PC-3 (cell line): ENCODE results near the gene ADARB2. TPM values are rescaled to one million over a fixed set of nuclear protein-coding genes. Genes with fewer than 3 reads are reported as not detected.
"Not testable (repeated sequence)": the region's sequence is repeated elsewhere in the genome, so short reads cannot be mapped to it uniquely, and the experiment has no call there.

ENCODE experiments used
- ATAC-seq: fragments of 200-7000 bp; cut with Tn5 transposase; 2 replicates; pipeline ENCODE4 v1.9.1; 2020; ENCODE audit warnings: mild to moderate bottlenecking, moderate library complexity
- BruUV-seq: library from RNA; stranded (reverse); fragments of 400-500 nt; replicated peaks from 2 replicates; lab custom pipeline; 2021; lab: Mats Ljungman, UMichigan
- CTCF ChIA-PET: fragments of 300-600 bp; sonication (Branson Sonifier 250); formaldehyde crosslinking; loops from one replicate; lab custom pipeline; 2022; ENCODE audit warnings: antibody characterized with exemption; lab: Charles Lee
- POLR2A ChIA-PET: fragments of 300-600 bp; sonication (Branson Sonifier 250); formaldehyde crosslinking; loops from one replicate; lab custom pipeline; 2022; ENCODE audit warnings: antibody characterized with exemption; ENCODE audit not compliant: unreplicated experiment; lab: Charles Lee
- DNase-seq: peaks from one replicate; pipeline ENCODE4 v3.0.0-alpha.2; 2015
- H2AFZ ChIP-seq: fragments of 300-600 bp; sonication (generic); 2 replicates; pipeline ENCODE4 v1.6.0; 2016; ENCODE audit warnings: antibody characterized with exemption, low read length
- H3F3A ChIP-seq: fragments of 300-600 bp; sonication (generic); one replicate; pipeline ENCODE4 v1.6.0; 2017; ENCODE audit warnings: antibody characterized with exemption, low read length, control low read depth, mild to moderate bottlenecking; ENCODE audit not compliant: unreplicated experiment
- H3K27ac ChIP-seq: fragments of 300-600 bp; sonication (generic); 2 replicates; pipeline ENCODE4 v1.5.1; 2016; ENCODE audit warnings: mild to moderate bottlenecking, low read length
- H3K27me3 ChIP-seq: fragments of 300-600 bp; sonication (generic); 2 replicates; pipeline ENCODE4 v1.6.1; 2016; ENCODE audit warnings: low read length, mixed read lengths
- H3K36me3 ChIP-seq: fragments of 300-600 bp; sonication (generic); 2 replicates; pipeline ENCODE4 v1.6.1; 2016; ENCODE audit warnings: low read depth, mixed run types, low read length, mixed read lengths
- H3K4me1 ChIP-seq: fragments of 300-600 bp; sonication (generic); 2 replicates; pipeline ENCODE4 v1.5.1; 2016; ENCODE audit warnings: low read length; ENCODE audit not compliant: insufficient read depth
- H3K4me2 ChIP-seq: fragments of 300-600 bp; sonication (generic); 2 replicates; pipeline ENCODE4 v1.6.0; 2016; ENCODE audit warnings: low read length
- H3K4me3 ChIP-seq: fragments of 300-600 bp; sonication (generic); 2 replicates; pipeline ENCODE4 v1.5.1; 2016; ENCODE audit warnings: mild to moderate bottlenecking, low read length, mixed read lengths
- H3K79me2 ChIP-seq: fragments of 300-600 bp; sonication (generic); 2 replicates; pipeline ENCODE4 v1.6.1; 2017; ENCODE audit warnings: low read length, mixed read lengths
- H3K9ac ChIP-seq: fragments of 300-600 bp; sonication (generic); 2 replicates; pipeline ENCODE4 v1.6.0; 2016; ENCODE audit warnings: mild to moderate bottlenecking, low read length
- H3K9me2 ChIP-seq: fragments of 300-600 bp; sonication (generic); replicated peaks from 2 replicates; pipeline ENCODE4 v1.6.1; 2016; ENCODE audit warnings: mixed run types, low read length, mixed read lengths
- H3K9me3 ChIP-seq: fragments of 300-600 bp; sonication (generic); 2 replicates; pipeline ENCODE4 v1.6.1; 2016; ENCODE audit warnings: low read length, mixed read lengths
- H4K20me1 ChIP-seq: fragments of 300-600 bp; sonication (generic); 2 replicates; pipeline ENCODE4 v1.6.1; 2016; ENCODE audit warnings: low read length, mixed read lengths
- EZH2 ChIP-seq: fragments of 300-600 bp; sonication (generic); IDR thresholded peaks from one replicate; pipeline ENCODE4 v1.6.1; 2017; ENCODE audit warnings: antibody characterized with exemption, mild to moderate bottlenecking, low read length; ENCODE audit not compliant: unreplicated experiment
- EZH2phosphoT487 ChIP-seq: fragments of 300-600 bp; sonication (generic); IDR thresholded peaks from 2 replicates; pipeline ENCODE4 v1.6.1; 2018; ENCODE audit warnings: mild to moderate bottlenecking, antibody characterized with exemption, low read length, borderline replicate concordance
- intact Hi-C: fragments of 100-400 bp; cut with micrococcal nuclease; formaldehyde crosslinking; loops from 2 replicates; pipeline ENCODE4 v1.9.0; 2023
- total RNA-seq: library from RNA; depleted of rRNA; stranded (reverse); fragments of >200 nt; gene quantifications from 2 replicates; pipeline ENCODE4 v1.2.3, GENCODE V29; 2014
- TF ChIP-seq, protein P1 (sequence below): fragments of 300-600 bp; sonication (generic); conservative IDR thresholded peaks from 2 replicates; pipeline ENCODE4 v1.5.1; 2017; ENCODE audit warnings: antibody characterized with exemption, low read depth, mild to moderate bottlenecking, low read length

Gene ADARB2
- total RNA-seq, 1 experiment from 2014 or later = not detected

DNA sequence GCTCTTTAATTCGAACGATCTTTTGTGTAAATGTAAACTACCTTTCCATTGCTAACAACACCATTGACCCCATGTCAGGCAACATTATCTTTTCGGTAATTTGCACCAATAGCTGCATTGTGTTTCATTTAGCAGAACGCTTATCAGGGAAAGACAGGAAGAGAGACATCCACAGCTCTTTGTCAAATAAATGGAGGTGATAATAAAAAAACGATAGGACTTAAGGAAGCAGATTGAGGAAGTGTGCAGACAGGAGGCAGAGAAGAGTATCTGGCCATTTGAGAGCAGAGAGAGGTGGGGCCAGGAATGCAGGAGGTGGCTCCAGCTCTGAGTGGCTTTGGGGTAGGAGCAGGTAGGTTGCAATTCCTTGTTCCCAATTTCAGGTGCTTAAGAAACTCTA is 37.5 kb upstream of the ADARB2 start:
- Histone ChIP-seq H3K79me2 (no peaks in the 10 kb centered on the region), H3K4me2 (no peak overlapping the region), H3K4me1 (no peaks in the 10 kb centered on the region), H3K9me2 (no peaks in the 10 kb centered on the region), H3K4me3 (no peak overlapping the region), H3K36me3 (no peaks in the 10 kb centered on the region), H3K9ac (no peak overlapping the region), H4K20me1 (no peaks in the 10 kb centered on the region), H3K27me3 (no peaks in the 10 kb centered on the region), H3F3A (no peaks in the 10 kb centered on the region), H3K27ac (no peak overlapping the region), H3K9me3 (no peaks in the 10 kb centered on the region), H2AFZ (no peak overlapping the region)
- DNase-seq (no peak), ATAC-seq (no peak)
- CTCF ChIA-PET = no interaction called here
- intact Hi-C loops = no loop called here
- TF ChIP-seq EZH2 = no peak
- no peak for TF ChIP-seq EZH2phosphoT487
- TF ChIP-seq, protein P1, sequence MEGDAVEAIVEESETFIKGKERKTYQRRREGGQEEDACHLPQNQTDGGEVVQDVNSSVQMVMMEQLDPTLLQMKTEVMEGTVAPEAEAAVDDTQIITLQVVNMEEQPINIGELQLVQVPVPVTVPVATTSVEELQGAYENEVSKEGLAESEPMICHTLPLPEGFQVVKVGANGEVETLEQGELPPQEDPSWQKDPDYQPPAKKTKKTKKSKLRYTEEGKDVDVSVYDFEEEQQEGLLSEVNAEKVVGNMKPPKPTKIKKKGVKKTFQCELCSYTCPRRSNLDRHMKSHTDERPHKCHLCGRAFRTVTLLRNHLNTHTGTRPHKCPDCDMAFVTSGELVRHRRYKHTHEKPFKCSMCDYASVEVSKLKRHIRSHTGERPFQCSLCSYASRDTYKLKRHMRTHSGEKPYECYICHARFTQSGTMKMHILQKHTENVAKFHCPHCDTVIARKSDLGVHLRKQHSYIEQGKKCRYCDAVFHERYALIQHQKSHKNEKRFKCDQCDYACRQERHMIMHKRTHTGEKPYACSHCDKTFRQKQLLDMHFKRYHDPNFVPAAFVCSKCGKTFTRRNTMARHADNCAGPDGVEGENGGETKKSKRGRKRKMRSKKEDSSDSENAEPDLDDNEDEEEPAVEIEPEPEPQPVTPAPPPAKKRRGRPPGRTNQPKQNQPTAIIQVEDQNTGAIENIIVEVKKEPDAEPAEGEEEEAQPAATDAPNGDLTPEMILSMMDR = no peak
- POLR2A ChIA-PET = no interaction called here
- BruUV-seq = no TSS peak

DNA sequence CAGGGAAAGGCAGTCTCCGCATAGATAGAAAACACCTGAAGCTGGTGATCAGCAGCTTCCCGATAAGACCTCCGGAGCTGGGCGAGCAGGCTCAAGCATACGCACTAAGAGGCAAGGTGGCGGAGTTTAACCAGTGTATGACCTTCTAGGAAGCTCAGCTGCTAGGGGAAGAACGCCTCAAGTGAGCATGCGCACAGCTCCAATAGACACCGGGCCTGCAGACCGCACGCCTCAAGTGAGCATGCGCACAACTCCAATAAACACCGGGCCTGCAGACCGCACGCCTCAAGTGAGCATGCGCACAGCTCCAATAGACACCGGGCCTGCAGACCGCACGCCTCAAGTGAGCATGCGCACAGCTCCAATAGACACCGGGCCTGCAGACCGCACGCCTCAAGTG is 35.9 kb upstream of the ADARB2 start:
- H3K4me2 ChIP-seq, H4K20me1 ChIP-seq, H3K9me3 ChIP-seq, H3K27me3 ChIP-seq, intact Hi-C loops, H3K4me1 ChIP-seq, H3K9me2 ChIP-seq, H3K4me3 ChIP-seq, H3K9ac ChIP-seq, H3K36me3 ChIP-seq, DNase-seq, H3F3A ChIP-seq, BruUV-seq, CTCF ChIA-PET, H3K27ac ChIP-seq, H2AFZ ChIP-seq, H3K79me2 ChIP-seq, ATAC-seq, POLR2A ChIA-PET: not testable (repeated sequence)

DNA sequence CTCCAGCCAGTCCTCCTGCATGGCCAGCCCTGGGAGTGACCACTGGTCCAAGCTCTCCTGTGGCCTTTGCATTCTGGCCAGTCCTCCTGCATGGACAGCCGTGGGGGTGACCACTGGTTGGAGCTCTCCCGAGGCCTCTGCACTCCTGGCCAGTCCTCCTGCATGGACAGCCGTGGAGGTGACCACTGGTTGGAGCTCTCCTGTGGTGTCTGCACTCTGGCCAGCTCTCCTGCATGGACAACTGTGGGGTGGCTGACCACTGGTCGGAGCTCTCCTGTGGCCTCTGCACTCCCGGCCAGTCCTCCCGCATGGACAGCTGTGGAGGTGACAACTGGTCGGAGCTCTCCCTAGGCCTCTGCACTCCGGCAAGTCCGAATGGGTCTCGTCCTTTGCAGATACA is 28.7 kb upstream of the ADARB2 start:
- Histone ChIP-seq H3K4me2 (no peak overlapping the region), H3K9ac (no peak overlapping the region), H3K79me2 (no peaks in the 10 kb centered on the region), H3K4me3 (no peak overlapping the region), H3K9me2 (no peaks in the 10 kb centered on the region), H3K4me1 (no peaks in the 10 kb centered on the region), H4K20me1 (no peaks in the 10 kb centered on the region), H3K27me3 (no peaks in the 10 kb centered on the region), H3K27ac (no peak overlapping the region), H3K36me3 (no peaks in the 10 kb centered on the region), H2AFZ (no peak overlapping the region), H3K9me3 (no peaks in the 10 kb centered on the region), H3F3A (no peaks in the 10 kb centered on the region)
- TF ChIP-seq EZH2 = no peak
- TF ChIP-seq, protein P1 = no peak
- TF ChIP-seq EZH2phosphoT487 = no peak
- POLR2A ChIA-PET = no interaction called here
- intact Hi-C loops = no loop called here
- no peak for ATAC-seq
- CTCF ChIA-PET = no interaction called here
- BruUV-seq = no TSS peak
- no peak for DNase-seq
